OCI-LY7 (cell line): ENCODE data around the gene KLK10. TPM values are rescaled to one million over a fixed set of nuclear protein-coding genes. Genes with fewer than 3 reads are reported as not detected.

ENCODE experiments used
- BruUV-seq: library from RNA; stranded (reverse); fragments of 400-500 nt; replicated peaks from 2 replicates; lab custom pipeline; 2021; lab: Mats Ljungman, UMichigan
- CTCF ChIA-PET: fragments of 300-600 bp; sonication (Branson Sonifier 250); formaldehyde crosslinking; loops from one replicate; lab custom pipeline; 2022; ENCODE audit warnings: antibody characterized with exemption; ENCODE audit not compliant: unreplicated experiment; lab: Charles Lee
- POLR2A ChIA-PET: fragments of 300-600 bp; sonication (Branson Sonifier 250); formaldehyde crosslinking; loops from one replicate; lab custom pipeline; 2022; ENCODE audit warnings: antibody characterized with exemption; lab: Charles Lee
- DNase-seq: peaks from one replicate; pipeline ENCODE4 v3.0.0-alpha.2; 2015; ENCODE audit warnings: low spot score
- H2AFZ ChIP-seq: fragments of 200-600 bp; sonication (generic), shearing (Covaris generic); 2 replicates; pipeline ENCODE4 v1.6.1; 2014; ENCODE audit warnings: mild to moderate bottlenecking, antibody characterized with exemption, low read length, moderate library complexity
- H3K27ac ChIP-seq: fragments of 200-600 bp; sonication (generic); 2 replicates; pipeline ENCODE4 v1.5.1; 2014; ENCODE audit warnings: mixed run types, low read depth, mild to moderate bottlenecking, moderate library complexity, low read length, inconsistent platforms; ENCODE audit not compliant: poor library complexity, severe bottlenecking
- H3K36me3 ChIP-seq: fragments of 200-600 bp; sonication (generic); 2 replicates; pipeline ENCODE4 v1.6.1; 2014; ENCODE audit warnings: mild to moderate bottlenecking, antibody characterized with exemption, low read length, moderate library complexity, mixed read lengths; ENCODE audit not compliant: insufficient read depth
- H3K4me1 ChIP-seq: fragments of 200-600 bp; sonication (generic); 2 replicates; pipeline ENCODE4 v1.5.1; 2014; ENCODE audit warnings: mild to moderate bottlenecking, low read length; ENCODE audit not compliant: insufficient read depth, poor library complexity, severe bottlenecking
- H3K4me2 ChIP-seq: fragments of 200-600 bp; sonication (generic); 2 replicates; pipeline ENCODE4 v1.6.1; 2014; ENCODE audit warnings: mild to moderate bottlenecking, low read length
- H3K4me3 ChIP-seq: fragments of 200-600 bp; sonication (generic); 2 replicates; pipeline ENCODE4 v1.5.1; 2014; ENCODE audit warnings: mild to moderate bottlenecking, low read depth, low read length; ENCODE audit not compliant: poor library complexity, severe bottlenecking
- H3K79me2 ChIP-seq: fragments of 200-600 bp; sonication (generic); 2 replicates; pipeline ENCODE4 v1.6.1; 2016; ENCODE audit warnings: low read depth, mild to moderate bottlenecking, low read length, moderate library complexity, mixed read lengths; ENCODE audit not compliant: insufficient read depth
- H3K9me2 ChIP-seq: fragments of 200-600 bp; sonication (generic); 2 replicates; pipeline ENCODE4 v1.6.1; 2016; ENCODE audit warnings: mild to moderate bottlenecking, low read length, mixed read lengths; ENCODE audit not compliant: insufficient read depth
- H3K9me3 ChIP-seq: fragments of 200-600 bp; sonication (generic); 2 replicates; pipeline ENCODE4 v1.6.1; 2014; ENCODE audit warnings: mild to moderate bottlenecking, mixed run types, low read length, mixed read lengths
- H4K20me1 ChIP-seq: fragments of 200-600 bp; sonication (generic); 2 replicates; pipeline ENCODE4 v1.6.1; 2014; ENCODE audit warnings: mild to moderate bottlenecking, antibody characterized with exemption, low read length, moderate library complexity, mixed read lengths; ENCODE audit not compliant: insufficient read depth
- EZH2phosphoT487 ChIP-seq: fragments of 200-600 bp; sonication (generic); IDR thresholded peaks from 2 replicates; pipeline ENCODE4 v1.6.1; 2018; ENCODE audit warnings: low read depth, borderline replicate concordance, mild to moderate bottlenecking, mixed run types, antibody characterized with exemption, low read length, moderate library complexity, mixed read lengths
- intact Hi-C: fragments of 100-400 bp; cut with micrococcal nuclease; formaldehyde crosslinking; loops from one replicate; pipeline ENCODE4 v1.10.0; 2022; ENCODE audit not compliant: unreplicated experiment
- total RNA-seq, 2 experiments: library from RNA; depleted of rRNA in 1 of 2; stranded (reverse); fragments of >200 nt in 1 of 2; shearing (Covaris generic) in 1 of 2; gene quantifications; 2 replicates each; pipeline ENCODE4 v1.2.3, GENCODE V29; 2014 to 2022
- TF ChIP-seq, protein P1 (sequence below): fragments of 200-600 bp; sonication (generic); conservative IDR thresholded peaks from 2 replicates; pipeline ENCODE4 v1.5.1; 2014; ENCODE audit warnings: mild to moderate bottlenecking, antibody characterized with exemption, low read length, moderate library complexity, mixed read lengths

KLK10 gene
- total RNA-seq, 2 experiments from 2014 or later: not detected

DNA sequence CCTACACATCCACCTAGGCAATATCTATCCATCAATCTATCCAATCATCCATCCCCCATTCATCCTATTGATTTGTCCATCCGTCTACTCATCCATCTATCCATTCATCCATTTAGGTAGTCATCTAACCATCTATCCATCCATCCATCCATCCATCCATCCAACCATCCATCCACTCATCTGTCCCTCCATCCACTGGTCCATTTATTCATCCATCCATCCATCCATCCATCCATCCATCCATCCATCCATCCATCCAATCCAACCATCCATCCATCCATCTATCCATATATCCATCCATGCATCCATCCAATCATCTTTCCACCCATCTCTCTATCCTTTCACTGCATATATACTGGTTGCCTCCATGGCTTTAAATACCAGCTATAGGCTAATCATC, 41.5 kb upstream of the KLK10 start:
- CTCF ChIA-PET: no interaction called here
- no peaks in the 10 kb centered on the region for H3K4me1 ChIP-seq
- H3K4me2 ChIP-seq: no peak overlapping the region
- H3K36me3 ChIP-seq: no peaks in the 10 kb centered on the region
- TF ChIP-seq, protein P1, sequence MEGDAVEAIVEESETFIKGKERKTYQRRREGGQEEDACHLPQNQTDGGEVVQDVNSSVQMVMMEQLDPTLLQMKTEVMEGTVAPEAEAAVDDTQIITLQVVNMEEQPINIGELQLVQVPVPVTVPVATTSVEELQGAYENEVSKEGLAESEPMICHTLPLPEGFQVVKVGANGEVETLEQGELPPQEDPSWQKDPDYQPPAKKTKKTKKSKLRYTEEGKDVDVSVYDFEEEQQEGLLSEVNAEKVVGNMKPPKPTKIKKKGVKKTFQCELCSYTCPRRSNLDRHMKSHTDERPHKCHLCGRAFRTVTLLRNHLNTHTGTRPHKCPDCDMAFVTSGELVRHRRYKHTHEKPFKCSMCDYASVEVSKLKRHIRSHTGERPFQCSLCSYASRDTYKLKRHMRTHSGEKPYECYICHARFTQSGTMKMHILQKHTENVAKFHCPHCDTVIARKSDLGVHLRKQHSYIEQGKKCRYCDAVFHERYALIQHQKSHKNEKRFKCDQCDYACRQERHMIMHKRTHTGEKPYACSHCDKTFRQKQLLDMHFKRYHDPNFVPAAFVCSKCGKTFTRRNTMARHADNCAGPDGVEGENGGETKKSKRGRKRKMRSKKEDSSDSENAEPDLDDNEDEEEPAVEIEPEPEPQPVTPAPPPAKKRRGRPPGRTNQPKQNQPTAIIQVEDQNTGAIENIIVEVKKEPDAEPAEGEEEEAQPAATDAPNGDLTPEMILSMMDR: no peak
- no peak for TF ChIP-seq EZH2phosphoT487
- DNase-seq: no peak
- H3K9me2 ChIP-seq: no peaks in the 10 kb centered on the region
- no peak overlapping the region for H2AFZ ChIP-seq
- BruUV-seq: no TSS peak
- H3K27ac ChIP-seq: no peak overlapping the region
- POLR2A ChIA-PET: no interaction called here
- no peaks in the 10 kb centered on the region for H4K20me1 ChIP-seq
- no peaks in the 10 kb centered on the region for H3K79me2 ChIP-seq
- H3K4me3 ChIP-seq: no peak overlapping the region
- intact Hi-C loops: no loop called here
- no peaks in the 10 kb centered on the region for H3K9me3 ChIP-seq

DNA sequence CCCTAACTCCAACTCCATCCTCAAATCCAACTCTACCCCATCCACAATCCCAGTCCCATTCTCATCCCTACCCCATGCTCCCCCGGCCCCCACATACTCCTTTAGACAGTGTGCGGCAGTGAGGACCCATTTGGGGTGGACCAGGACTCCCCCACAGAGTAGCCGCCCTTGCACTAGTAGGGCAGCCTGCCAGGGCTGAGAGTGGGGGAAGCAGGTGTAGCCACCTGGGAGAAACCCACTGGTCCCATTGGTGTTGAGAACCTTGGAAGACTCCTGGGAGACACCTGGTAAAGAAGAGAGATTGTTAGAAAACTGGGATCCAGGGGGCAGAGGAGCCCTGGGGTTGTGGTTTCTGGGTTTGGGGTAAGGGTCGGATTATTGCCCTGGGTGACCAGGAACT, 40.8 kb upstream of the KLK10 start:
- H3K4me3 ChIP-seq: no peak overlapping the region
- DNase-seq: no peak
- no peak overlapping the region for H3K4me2 ChIP-seq
- H3K9me2 ChIP-seq: no peaks in the 10 kb centered on the region
- CTCF ChIA-PET: no interaction called here
- H2AFZ ChIP-seq: no peak overlapping the region
- POLR2A ChIA-PET: no interaction called here
- no TSS peak for BruUV-seq
- no peaks in the 10 kb centered on the region for H3K4me1 ChIP-seq
- H3K9me3 ChIP-seq: no peaks in the 10 kb centered on the region
- H4K20me1 ChIP-seq: no peaks in the 10 kb centered on the region
- no peaks in the 10 kb centered on the region for H3K79me2 ChIP-seq
- no peaks in the 10 kb centered on the region for H3K36me3 ChIP-seq
- TF ChIP-seq EZH2phosphoT487: no peak
- TF ChIP-seq, protein P1: no peak
- intact Hi-C loops: no loop called here
- H3K27ac ChIP-seq: no peak overlapping the region

DNA sequence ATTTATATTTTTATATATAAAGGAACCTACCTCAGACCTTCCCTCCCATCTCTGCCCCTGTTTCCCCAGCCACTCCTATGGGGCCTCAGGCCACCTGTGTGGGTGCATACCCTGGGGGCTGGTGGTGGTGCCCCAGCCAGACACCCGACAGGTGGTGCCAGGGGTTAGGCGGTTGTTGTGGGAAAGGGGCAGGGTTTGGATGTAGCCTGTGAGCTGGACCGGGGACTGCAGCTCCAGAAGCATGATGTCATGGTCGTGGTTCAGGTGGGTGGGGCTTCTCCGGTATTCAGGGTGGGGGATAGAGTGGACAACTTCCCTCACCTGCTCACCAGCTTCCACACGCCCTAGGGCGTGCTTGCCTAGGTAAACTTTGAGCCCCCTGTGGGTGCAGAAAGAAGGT, 40.2 kb upstream of the KLK10 start:
- no peaks in the 10 kb centered on the region for H3K9me2 ChIP-seq
- TF ChIP-seq, protein P1: no peak
- no peak for TF ChIP-seq EZH2phosphoT487
- intact Hi-C loops: no loop called here
- no peak for DNase-seq
- H3K79me2 ChIP-seq: no peaks in the 10 kb centered on the region
- H4K20me1 ChIP-seq: no peaks in the 10 kb centered on the region
- CTCF ChIA-PET: no interaction called here
- BruUV-seq: no TSS peak
- no peak overlapping the region for H2AFZ ChIP-seq
- H3K27ac ChIP-seq: no peak overlapping the region
- H3K9me3 ChIP-seq: no peaks in the 10 kb centered on the region
- H3K4me3 ChIP-seq: no peak overlapping the region
- POLR2A ChIA-PET: no interaction called here
- no peaks in the 10 kb centered on the region for H3K4me1 ChIP-seq
- no peaks in the 10 kb centered on the region for H3K36me3 ChIP-seq
- H3K4me2 ChIP-seq: no peak overlapping the region
